HCT116 (cell line): Measurements from ENCODE around the gene SPSB1. TPM values are rescaled to one million over a fixed set of nuclear protein-coding genes. Genes with fewer than 3 reads are reported as not detected.

Experiments used
- ATAC-seq: fragments of 200-7000 bp; cut with Tn5 transposase; 2 replicates; pipeline ENCODE4 v1.9.1; 2020; ENCODE audit warnings: mild to moderate bottlenecking, moderate library complexity
- BruUV-seq: library from RNA; stranded (reverse); fragments of 400-500 nt; replicated peaks from 2 replicates; lab custom pipeline; 2021; lab: Mats Ljungman, UMichigan
- CTCF ChIA-PET: fragments of 300-600 bp; sonication (Branson Sonifier 250); formaldehyde crosslinking; loops from one replicate; lab custom pipeline; 2021; ENCODE audit warnings: antibody characterized with exemption; lab: Charles Lee
- POLR2A ChIA-PET: fragments of 300-600, 350-600 bp; sonication (Branson Sonifier 250); formaldehyde crosslinking; loops from one replicate; lab custom pipeline; 2021; ENCODE audit warnings: antibody characterized with exemption; lab: Charles Lee
- RAD21 ChIA-PET, 2 experiments: fragments of 300-600 bp; sonication (Branson Sonifier 250); formaldehyde crosslinking; loops; one replicate each; lab custom pipeline; 2023; ENCODE audit warnings: low total read pairs in 2 of 2; ENCODE audit not compliant: uncharacterized antibody in 2 of 2, unreplicated experiment in 2 of 2, low non-redundant PET in 1 of 2; lab: Charles Lee
- DNase-seq: peaks from one replicate; pipeline ENCODE4 v3.0.0-alpha.2; 2010; ENCODE audit warnings: low read depth, low spot score
- H2AFZ ChIP-seq: fragments of 200-600 bp; shearing (Covaris generic), sonication (generic); 2 replicates; pipeline ENCODE4 v1.6.1; 2017; ENCODE audit warnings: low read depth, mixed run types, mixed read lengths, antibody characterized with exemption, low read length; ENCODE audit not compliant: poor library complexity, severe bottlenecking
- H3K27ac ChIP-seq: 2 replicates; pipeline ENCODE4 v1.5.1; 2012; ENCODE audit warnings: low read depth, low read length
- H3K27me3 ChIP-seq: fragments of 200-600 bp; sonication (generic); 2 replicates; pipeline ENCODE4 v1.6.1; 2016; ENCODE audit warnings: mixed run types, low read length, mixed read lengths; ENCODE audit not compliant: insufficient read depth
- H3K36me3 ChIP-seq, 2 experiments: fragments of 200-500 bp in 1 of 2; fragments of 200-600 bp in 1 of 2; sonication (Bioruptor generic) in 1 of 2; sonication (generic) in 1 of 2; 2 replicates each; pipeline versions ENCODE4 v1.5.1 to v1.6.1; 2014 to 2016; ENCODE audit warnings: low read length in 2 of 2, inconsistent platforms in 1 of 2, mixed read lengths in 1 of 2, mixed run types in 1 of 2; ENCODE audit not compliant: insufficient read depth in 2 of 2, control insufficient read depth in 1 of 2
- H3K4me1 ChIP-seq, 2 experiments: fragments of 200-600 bp in 1 of 2; sonication (generic) in 1 of 2; 2 replicates each; pipeline versions ENCODE4 v1.5.1 to v1.6.1; 2012 to 2017; ENCODE audit warnings: low read length in 2 of 2, inconsistent platforms in 1 of 2, mild to moderate bottlenecking in 1 of 2, mixed read lengths in 1 of 2, mixed run types in 1 of 2, moderate library complexity in 1 of 2; ENCODE audit not compliant: insufficient read depth in 2 of 2, control insufficient read depth in 1 of 2
- H3K4me2 ChIP-seq: fragments of 200-600 bp; sonication (generic); 2 replicates; pipeline ENCODE4 v1.6.1; 2017; ENCODE audit warnings: mixed run types, low read length, mixed read lengths
- H3K4me3 ChIP-seq, 2 experiments: fragments of 200-600 bp in 1 of 2; sonication (generic) in 1 of 2; replicated peaks in 1 of 2; 2 replicates each; pipeline ENCODE4 v1.5.1; 2011 to 2016; ENCODE audit warnings: low read length in 2 of 2, control low read depth in 1 of 2, low read depth in 1 of 2, mild to moderate bottlenecking in 1 of 2, mixed read lengths in 1 of 2, mixed run types in 1 of 2
- H3K79me2 ChIP-seq: fragments of 200-600 bp; sonication (generic); 2 replicates; pipeline ENCODE4 v1.6.1; 2017; ENCODE audit warnings: mild to moderate bottlenecking, mixed run types, low read length, moderate library complexity, mixed read lengths; ENCODE audit not compliant: insufficient read depth
- H3K9ac ChIP-seq: fragments of 200-600 bp; sonication (generic); 2 replicates; pipeline ENCODE4 v1.6.1; 2016; ENCODE audit warnings: low read length, mixed read lengths
- H3K9me2 ChIP-seq: fragments of 200-600 bp; sonication (generic), shearing (Covaris generic); 2 replicates; pipeline ENCODE4 v1.6.1; 2017; ENCODE audit warnings: mixed run types, mild to moderate bottlenecking, moderate library complexity; ENCODE audit not compliant: insufficient read depth
- H3K9me3 ChIP-seq, 2 experiments: fragments of 200-500 bp in 1 of 2; fragments of 200-600 bp in 1 of 2; sonication (Bioruptor generic) in 1 of 2; sonication (generic) in 1 of 2; 2 replicates each; pipeline ENCODE4 v1.6.1; 2014 to 2017; ENCODE audit warnings: low read length in 2 of 2, mixed read lengths in 2 of 2, inconsistent platforms in 1 of 2, low read depth in 1 of 2, mild to moderate bottlenecking in 1 of 2, mixed run types in 1 of 2, moderate library complexity in 1 of 2; ENCODE audit not compliant: control insufficient read depth in 1 of 2, insufficient read depth in 1 of 2
- H4K20me1 ChIP-seq: fragments of 200-600 bp; sonication (generic), shearing (Covaris generic); 2 replicates; pipeline ENCODE4 v1.6.1; 2017; ENCODE audit warnings: mixed run types, mild to moderate bottlenecking, moderate library complexity; ENCODE audit not compliant: insufficient read depth
- EZH2 ChIP-seq: fragments of 200-600 bp; sonication (generic); IDR thresholded peaks from 2 replicates; pipeline ENCODE4 v1.6.1; 2017; ENCODE audit warnings: antibody characterized with exemption, mixed run types
- EZH2phosphoT487 ChIP-seq: fragments of 200-600 bp; IDR thresholded peaks from 2 replicates; pipeline ENCODE4 v1.6.1; 2018; ENCODE audit warnings: antibody characterized with exemption, borderline replicate concordance
- FOSL1 ChIP-seq: IDR thresholded peaks from 2 replicates; pipeline ENCODE4 v1.6.1; 2012; ENCODE audit warnings: low read depth
- POLR2A ChIP-seq: IDR thresholded peaks from 2 replicates; pipeline ENCODE4 v1.7.0; 2011; ENCODE audit warnings: borderline replicate concordance; ENCODE audit not compliant: insufficient read depth, insufficient read length; ENCODE audit errors: extremely low read depth
- POLR2AphosphoS5 ChIP-seq: IDR thresholded peaks from 2 replicates; pipeline ENCODE4 v1.6.1; 2011; ENCODE audit warnings: mild to moderate bottlenecking, low read depth, low read length, moderate library complexity
- TCF7L2 ChIP-seq: IDR thresholded peaks from 2 replicates; pipeline ENCODE4 v1.7.0; 2011; ENCODE audit warnings: borderline replicate concordance, inconsistent platforms; ENCODE audit not compliant: insufficient read depth, insufficient read length; ENCODE audit errors: extremely low read depth
- intact Hi-C: fragments of 100-400 bp; cut with micrococcal nuclease; formaldehyde crosslinking; loops from 2 replicates; pipeline ENCODE4 v1.10.0; 2022
- total RNA-seq: library from RNA; stranded (reverse); gene quantifications from one replicate; pipeline ENCODE4 v1.2.1, GENCODE V29; 2021; ENCODE audit not compliant: unreplicated experiment
- TF ChIP-seq, protein P1 (sequence below): IDR thresholded peaks from 2 replicates; pipeline ENCODE4 v1.6.1; 2011; ENCODE audit warnings: mild to moderate bottlenecking, low read length, moderate library complexity; ENCODE audit not compliant: insufficient replicate concordance; ENCODE audit errors: extremely low read depth

The SPSB1 gene
- total RNA-seq, 1 experiment from 2014 or later, result 10.8 TPM

DNA sequence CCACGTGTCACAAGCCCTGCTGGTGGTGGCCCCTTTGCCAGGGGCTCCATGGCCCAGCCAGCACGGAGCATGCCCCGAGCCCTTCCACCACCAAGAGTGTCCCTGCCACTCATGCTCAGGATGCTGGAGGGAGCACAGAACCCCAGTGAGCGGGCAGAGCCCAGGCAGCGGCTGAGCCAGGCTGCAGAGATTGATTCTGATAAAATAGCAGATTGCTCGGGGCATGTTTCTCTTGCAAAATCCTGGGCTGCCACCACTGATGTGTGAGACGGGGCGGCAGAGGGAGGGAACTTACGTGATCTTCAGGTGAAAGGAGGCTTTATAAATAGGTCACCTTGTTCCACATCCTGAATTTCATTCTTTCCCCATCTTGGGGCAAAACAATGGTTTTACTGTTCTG is 53.2 kb downstream of the SPSB1 start:
- Histone ChIP-seq H4K20me1 (no peaks in the 10 kb centered on the region), H3K9me2 (no peaks in the 10 kb centered on the region), H3K9me3 (no peaks in the 10 kb centered on the region), H3K9ac (no peak overlapping the region), H3K79me2 (no peaks in the 10 kb centered on the region), H3K4me1 (peaks cover 2 to 12% of the 10 kb centered on the region in 2 experiments; a peak in 1 of 4 replicates), H3K27me3 (no peaks in the 10 kb centered on the region), H3K27ac (no peak overlapping the region), H3K36me3 (no peaks in the 10 kb centered on the region), H3K4me2 (no peak overlapping the region), H3K4me3 (no peak overlapping the region), H2AFZ (no peak overlapping the region)
- ChIA-PET RAD21 (no interaction called here), CTCF (no interaction called here), POLR2A (no interaction called here)
- ATAC-seq (no peak), DNase-seq (no peak)
- intact Hi-C loops, result no loop called here
- TF ChIP-seq POLR2A (no peak), EZH2 (no peak), EZH2phosphoT487 (no peak), FOSL1 (no peak), POLR2AphosphoS5 (no peak), TCF7L2 (no peak)
- TF ChIP-seq, protein P1, sequence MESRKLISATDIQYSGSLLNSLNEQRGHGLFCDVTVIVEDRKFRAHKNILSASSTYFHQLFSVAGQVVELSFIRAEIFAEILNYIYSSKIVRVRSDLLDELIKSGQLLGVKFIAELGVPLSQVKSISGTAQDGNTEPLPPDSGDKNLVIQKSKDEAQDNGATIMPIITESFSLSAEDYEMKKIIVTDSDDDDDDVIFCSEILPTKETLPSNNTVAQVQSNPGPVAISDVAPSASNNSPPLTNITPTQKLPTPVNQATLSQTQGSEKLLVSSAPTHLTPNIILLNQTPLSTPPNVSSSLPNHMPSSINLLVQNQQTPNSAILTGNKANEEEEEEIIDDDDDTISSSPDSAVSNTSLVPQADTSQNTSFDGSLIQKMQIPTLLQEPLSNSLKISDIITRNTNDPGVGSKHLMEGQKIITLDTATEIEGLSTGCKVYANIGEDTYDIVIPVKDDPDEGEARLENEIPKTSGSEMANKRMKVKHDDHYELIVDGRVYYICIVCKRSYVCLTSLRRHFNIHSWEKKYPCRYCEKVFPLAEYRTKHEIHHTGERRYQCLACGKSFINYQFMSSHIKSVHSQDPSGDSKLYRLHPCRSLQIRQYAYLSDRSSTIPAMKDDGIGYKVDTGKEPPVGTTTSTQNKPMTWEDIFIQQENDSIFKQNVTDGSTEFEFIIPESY, result no peak
- BruUV-seq, result no TSS peak

DNA sequence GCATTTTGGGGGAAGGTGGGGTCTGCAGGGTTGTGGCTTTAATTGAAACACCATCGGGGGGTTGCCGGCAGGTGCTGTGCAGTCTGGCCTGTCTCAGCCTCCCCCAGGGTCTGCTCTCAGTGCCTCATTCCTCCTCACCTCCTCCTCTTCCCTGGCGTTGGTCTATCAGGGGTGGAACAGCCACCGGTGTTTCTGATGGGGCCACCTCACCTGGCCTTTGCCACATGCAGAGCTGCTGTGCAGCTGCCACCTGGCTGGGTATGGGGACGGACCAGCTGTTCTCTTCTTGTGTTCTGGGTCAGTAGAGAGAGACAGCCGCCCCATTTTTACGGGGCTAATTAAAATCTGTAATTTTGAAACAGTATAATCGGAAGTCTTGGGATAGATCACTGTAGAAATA is 53.9 kb downstream of the SPSB1 start:
- DNase-seq (no peak), ATAC-seq (no peak)
- intact Hi-C loops, result no loop called here
- Histone ChIP-seq H3K79me2 (no peaks in the 10 kb centered on the region), H3K27ac (no peak overlapping the region), H3K9me2 (no peaks in the 10 kb centered on the region), H4K20me1 (no peaks in the 10 kb centered on the region), H3K4me3 (no peak overlapping the region), H3K27me3 (no peaks in the 10 kb centered on the region)
- ChIA-PET POLR2A (no interaction called here), CTCF (no interaction called here)
- no peak for TF ChIP-seq EZH2
- TF ChIP-seq, all 23 proteins: peak for 0
- Histone ChIP-seq H3K4me1 (peaks cover 2 to 18% of the 10 kb centered on the region in 2 experiments; a peak in 2 of 4 replicates), H2AFZ (no peak overlapping the region), H3K4me2 (no peak overlapping the region), H3K36me3 (no peaks in the 10 kb centered on the region), H3K9ac (no peak overlapping the region), H3K9me3 (no peaks in the 10 kb centered on the region)
- RAD21 ChIA-PET, result no interaction called here
- no TSS peak for BruUV-seq
